CD4-positive, alpha-beta T cell (primary cell): Measurements from ENCODE around the gene BHLHA9. TPM values are rescaled to one million over a fixed set of nuclear protein-coding genes. Genes with fewer than 3 reads are reported as not detected.

ENCODE experiments used
- ATAC-seq: fragments of 200-7000 bp; cut with Tn5 transposase; one replicate; pipeline ENCODE4 v1.10.0; 2022; ENCODE audit warnings: mild to moderate bottlenecking; ENCODE audit not compliant: poor library complexity
- CTCF ChIA-PET: fragments of 350-600 bp; sonication (Branson Sonifier 250); formaldehyde crosslinking; loops from one replicate; lab custom pipeline; 2021; ENCODE audit warnings: antibody characterized with exemption, inconsistent platforms; lab: Charles Lee
- POLR2A ChIA-PET: fragments of 350-600 bp; sonication (Branson Sonifier 250); formaldehyde crosslinking; loops from one replicate; lab custom pipeline; 2021; ENCODE audit warnings: antibody characterized with exemption, inconsistent platforms; lab: Charles Lee
- DNase-seq, 14 experiments: peaks; one replicate each; pipeline ENCODE4 v3.0.0-alpha.2; 2013 to 2020; ENCODE audit warnings: mixed read lengths in 2 of 14
- H3K27ac ChIP-seq, 2 donors: one replicate each; pipeline versions ENCODE4 v1.5.1 to v1.7.0; 2013; ENCODE audit warnings: low read length in 2 of 2, low read depth in 1 of 2, mild to moderate bottlenecking in 1 of 2
- H3K27me3 ChIP-seq, 2 experiments: 1 replicate in 1 of 2; 2 replicates in 1 of 2; pipeline versions ENCODE4 v1.6.1 to v1.7.0; 2013; ENCODE audit warnings: low read length in 2 of 2, control low read depth in 1 of 2, mild to moderate bottlenecking in 1 of 2, moderate library complexity in 1 of 2; ENCODE audit not compliant: insufficient read depth in 2 of 2, control insufficient read depth in 1 of 2
- H3K36me3 ChIP-seq: one replicate; pipeline ENCODE4 v1.6.1; 2013; ENCODE audit warnings: low read length, control low read depth; ENCODE audit not compliant: insufficient read depth
- H3K4me1 ChIP-seq: one replicate; pipeline ENCODE4 v1.6.1; 2013; ENCODE audit warnings: low read length, control low read depth; ENCODE audit not compliant: insufficient read depth
- H3K4me3 ChIP-seq: one replicate; pipeline ENCODE4 v1.5.1; 2013; ENCODE audit warnings: mild to moderate bottlenecking, low read length, moderate library complexity
- H3K9me3 ChIP-seq, 2 experiments: 1 replicate in 1 of 2; 2 replicates in 1 of 2; pipeline versions ENCODE4 v1.6.1 to v1.7.0; 2013; ENCODE audit warnings: low read length in 2 of 2, mild to moderate bottlenecking in 2 of 2, control low read depth in 1 of 2, moderate library complexity in 1 of 2; ENCODE audit not compliant: control insufficient read depth in 1 of 2, insufficient read depth in 1 of 2
- H3K27ac Mint-ChIP-seq: one replicate; pipeline ENCODE4 v1.8.0; 2020; ENCODE audit warnings: mixed read lengths
- H3K27me3 Mint-ChIP-seq: one replicate; pipeline ENCODE4 v1.8.0; 2021; ENCODE audit warnings: mixed read lengths
- H3K36me3 Mint-ChIP-seq: one replicate; pipeline ENCODE4 v1.8.0; 2021; ENCODE audit warnings: low read depth, mixed read lengths
- H3K4me1 Mint-ChIP-seq: one replicate; pipeline ENCODE4 v1.8.0; 2021; ENCODE audit warnings: low read depth, mixed read lengths
- H3K4me3 Mint-ChIP-seq: one replicate; pipeline ENCODE4 v1.8.0; 2020; ENCODE audit warnings: mild to moderate bottlenecking, mixed read lengths
- H3K9me3 Mint-ChIP-seq: one replicate; pipeline ENCODE4 v1.8.0; 2020; ENCODE audit warnings: mixed read lengths
- intact Hi-C, 2 experiments: fragments of 100-400 bp; cut with DNase I in 1 of 2; cut with micrococcal nuclease in 1 of 2; formaldehyde crosslinking; loops; one replicate each; pipeline versions ENCODE4 v1.15.1 to v1.9.0; 2023 to 2025; cut with DNase I, micrococcal nuclease
- total RNA-seq, 174 experiments: library from RNA in 2 of 174; stranded (reverse) in 2 of 174; gene quantifications; one replicate each; pipeline ENCODE4 v1.2.3 and lab custom pipeline; 2021 to 2026
- TF ChIP-seq, protein P1 (sequence below): fragments of 200-600 bp; IDR thresholded peaks from one replicate; pipeline ENCODE4 v1.8.0; 2022; ENCODE audit warnings: antibody characterized with exemption, mild to moderate bottlenecking

BHLHA9 gene
- total RNA-seq, 2 experiments from 2014 or later: not detected

DNA sequence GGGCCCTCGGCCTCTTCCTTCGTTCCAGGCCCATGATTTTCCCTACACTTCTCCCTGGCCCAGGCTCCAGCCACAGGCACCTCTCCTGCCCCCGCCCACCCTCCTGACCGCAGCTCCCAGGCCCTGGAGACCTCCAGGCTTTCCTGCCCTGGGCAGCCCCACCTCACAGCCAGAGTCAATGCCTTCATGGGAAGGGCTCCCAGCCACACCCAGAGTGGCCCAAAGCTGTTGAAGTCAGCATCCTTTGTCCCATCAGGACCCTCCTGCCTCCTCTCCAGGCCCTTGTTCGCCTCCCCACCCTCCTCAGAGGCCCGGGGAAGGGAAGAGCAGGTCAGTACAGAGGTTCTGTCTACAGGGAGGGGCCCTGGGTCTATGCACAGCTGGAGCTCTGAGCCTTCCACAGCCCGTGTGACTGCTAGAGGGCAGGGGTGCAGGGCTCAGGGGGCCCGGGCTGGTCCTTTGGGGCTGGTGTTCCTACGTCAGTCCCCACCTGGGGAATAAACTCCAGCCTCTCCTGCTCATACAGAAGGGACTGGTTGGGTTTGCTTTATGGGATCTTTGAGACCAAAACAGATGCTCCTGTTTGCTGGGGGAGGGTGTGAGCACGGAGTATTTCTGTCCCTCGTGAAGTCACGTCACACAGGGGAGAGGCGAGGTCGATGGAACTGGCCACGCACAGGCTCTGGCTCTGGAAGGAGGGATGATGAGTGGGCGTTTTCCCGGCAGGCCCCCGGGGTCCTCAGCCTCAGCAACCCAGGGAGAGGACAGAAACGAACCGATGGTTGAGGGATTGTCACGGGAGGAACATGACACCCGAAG, 29.5 kb downstream of the BHLHA9 start:
- Mint-ChIP-seq H3K36me3 (no peaks in the 10 kb centered on the region), H3K9me3 (no peaks in the 10 kb centered on the region), H3K4me3 (no peak overlapping the region), H3K4me1 (peaks cover 28% of the 10 kb centered on the region), H3K27ac (no peak overlapping the region), H3K27me3 (peaks cover 5% of the 10 kb centered on the region)
- Histone ChIP-seq H3K4me3 (no peak overlapping the region), H3K36me3 (no peaks in the 10 kb centered on the region), H3K27ac (no peak overlapping the region), H3K27me3 (peaks cover 2 to 7% of the 10 kb centered on the region in 2 experiments), H3K9me3 (no peaks in the 10 kb centered on the region), H3K4me1 (peaks cover 49% of the 10 kb centered on the region)
- TF ChIP-seq, protein P1, sequence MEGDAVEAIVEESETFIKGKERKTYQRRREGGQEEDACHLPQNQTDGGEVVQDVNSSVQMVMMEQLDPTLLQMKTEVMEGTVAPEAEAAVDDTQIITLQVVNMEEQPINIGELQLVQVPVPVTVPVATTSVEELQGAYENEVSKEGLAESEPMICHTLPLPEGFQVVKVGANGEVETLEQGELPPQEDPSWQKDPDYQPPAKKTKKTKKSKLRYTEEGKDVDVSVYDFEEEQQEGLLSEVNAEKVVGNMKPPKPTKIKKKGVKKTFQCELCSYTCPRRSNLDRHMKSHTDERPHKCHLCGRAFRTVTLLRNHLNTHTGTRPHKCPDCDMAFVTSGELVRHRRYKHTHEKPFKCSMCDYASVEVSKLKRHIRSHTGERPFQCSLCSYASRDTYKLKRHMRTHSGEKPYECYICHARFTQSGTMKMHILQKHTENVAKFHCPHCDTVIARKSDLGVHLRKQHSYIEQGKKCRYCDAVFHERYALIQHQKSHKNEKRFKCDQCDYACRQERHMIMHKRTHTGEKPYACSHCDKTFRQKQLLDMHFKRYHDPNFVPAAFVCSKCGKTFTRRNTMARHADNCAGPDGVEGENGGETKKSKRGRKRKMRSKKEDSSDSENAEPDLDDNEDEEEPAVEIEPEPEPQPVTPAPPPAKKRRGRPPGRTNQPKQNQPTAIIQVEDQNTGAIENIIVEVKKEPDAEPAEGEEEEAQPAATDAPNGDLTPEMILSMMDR: no peak
- DNase-seq (no peak), ATAC-seq (no peak)
- CTCF ChIA-PET: interaction anchor here (1.4 kb wide), 1 partner anchor 33 kb away, joined by 5 read pairs; no protein-coding TSS in a partner anchor
- intact Hi-C loops: loop anchor here in 1 of 2 experiments (2.0 kb wide), 1 partner anchor 17 kb away; no protein-coding TSS in a partner anchor
- POLR2A ChIA-PET: no interaction called here

DNA sequence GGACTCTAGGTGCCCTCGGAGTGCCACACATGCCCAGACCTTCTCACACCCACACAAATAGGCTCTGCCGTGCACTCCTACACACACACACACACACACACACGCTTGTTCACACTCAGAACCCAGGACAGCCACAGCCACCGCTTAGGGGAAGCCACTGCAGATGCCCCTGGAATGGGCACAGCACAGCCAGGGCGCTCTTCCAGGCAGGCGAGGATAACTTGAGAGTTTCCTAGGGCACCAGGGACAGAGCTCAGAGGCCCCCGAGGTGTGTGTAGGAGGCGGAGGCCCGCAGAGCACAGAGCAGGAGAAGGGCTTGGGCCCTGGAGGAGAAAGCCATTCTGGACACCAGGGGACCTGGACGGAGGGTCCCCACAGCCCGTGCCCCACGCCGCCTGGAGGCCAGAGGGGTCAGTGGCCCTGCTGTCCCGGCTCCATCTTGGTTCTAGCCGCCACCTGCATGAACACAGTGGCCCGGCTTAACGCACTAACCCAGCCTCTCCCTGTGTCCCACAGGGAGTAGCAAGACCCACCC, 30.2 kb downstream of the BHLHA9 start:
- Mint-ChIP-seq H3K4me3 (no peak overlapping the region), H3K4me1 (peaks cover 24% of the 10 kb centered on the region), H3K36me3 (no peaks in the 10 kb centered on the region), H3K9me3 (no peaks in the 10 kb centered on the region), H3K27ac (no peak overlapping the region), H3K27me3 (peaks cover 5% of the 10 kb centered on the region)
- Histone ChIP-seq H3K4me3 (no peak overlapping the region), H3K27ac (no peak overlapping the region), H3K9me3 (no peaks in the 10 kb centered on the region), H3K27me3 (peaks cover 2 to 7% of the 10 kb centered on the region in 2 experiments), H3K4me1 (peaks cover 43% of the 10 kb centered on the region), H3K36me3 (no peaks in the 10 kb centered on the region)
- ChIA-PET CTCF (no interaction called here), POLR2A (no interaction called here)
- no peak for DNase-seq
- TF ChIP-seq, protein P1: no peak
- intact Hi-C loops: no loop called here
- ATAC-seq: no peak

DNA sequence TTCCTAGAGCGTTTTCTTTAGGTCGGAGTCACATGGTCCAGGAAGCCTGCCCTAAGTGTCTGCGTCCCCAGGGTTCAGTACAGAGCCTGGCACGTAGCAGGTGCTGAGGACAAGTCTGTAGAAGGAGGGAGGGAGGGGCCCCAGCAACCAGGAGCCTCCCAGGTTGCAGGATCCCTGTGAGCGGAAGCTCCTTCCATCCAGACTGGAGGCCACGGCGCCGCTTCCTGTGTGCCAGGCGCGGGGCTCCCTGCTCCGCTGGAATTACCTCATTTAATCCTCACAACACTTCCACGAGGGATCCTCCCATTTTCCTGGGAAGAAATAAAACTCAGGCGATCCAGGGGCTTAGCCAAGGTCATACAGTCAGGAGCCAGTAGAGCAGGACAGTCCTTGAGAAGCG, 31.3 kb downstream of the BHLHA9 start:
- H3K27me3 Mint-ChIP-seq: peaks cover 12% of the 10 kb centered on the region
- Histone ChIP-seq H3K27ac (no peak overlapping the region), H3K4me1 (peaks cover 32% of the 10 kb centered on the region), H3K27me3 (peaks cover 2 to 7% of the 10 kb centered on the region in 2 experiments), H3K4me3 (no peak overlapping the region), H3K36me3 (no peaks in the 10 kb centered on the region), H3K9me3 (no peaks in the 10 kb centered on the region)
- CTCF ChIA-PET: no interaction called here
- H3K4me1 Mint-ChIP-seq: peaks cover 17% of the 10 kb centered on the region
- intact Hi-C loops: no loop called here
- H3K36me3 Mint-ChIP-seq: no peaks in the 10 kb centered on the region
- no peaks in the 10 kb centered on the region for H3K9me3 Mint-ChIP-seq
- TF ChIP-seq, protein P1: no peak
- no peak overlapping the region for H3K4me3 Mint-ChIP-seq
- POLR2A ChIA-PET: no interaction called here
- no peak for DNase-seq
- no peak overlapping the region for H3K27ac Mint-ChIP-seq
- no peak for ATAC-seq
